ENCODE data around the gene RPL10. TPM values are rescaled to one million over a fixed set of nuclear protein-coding genes. Genes with fewer than 3 reads are reported as not detected.
A peak's percentile ranks its signal among the peaks of the same experiment; 100 is the strongest.

The RPL10 gene
- total and polyA plus RNA-seq, 2 of the 8 experiments (the other 6 are each of a cell fraction or from before 2014, with no cell fraction given): 2,633 to 4,293 TPM

DNA sequence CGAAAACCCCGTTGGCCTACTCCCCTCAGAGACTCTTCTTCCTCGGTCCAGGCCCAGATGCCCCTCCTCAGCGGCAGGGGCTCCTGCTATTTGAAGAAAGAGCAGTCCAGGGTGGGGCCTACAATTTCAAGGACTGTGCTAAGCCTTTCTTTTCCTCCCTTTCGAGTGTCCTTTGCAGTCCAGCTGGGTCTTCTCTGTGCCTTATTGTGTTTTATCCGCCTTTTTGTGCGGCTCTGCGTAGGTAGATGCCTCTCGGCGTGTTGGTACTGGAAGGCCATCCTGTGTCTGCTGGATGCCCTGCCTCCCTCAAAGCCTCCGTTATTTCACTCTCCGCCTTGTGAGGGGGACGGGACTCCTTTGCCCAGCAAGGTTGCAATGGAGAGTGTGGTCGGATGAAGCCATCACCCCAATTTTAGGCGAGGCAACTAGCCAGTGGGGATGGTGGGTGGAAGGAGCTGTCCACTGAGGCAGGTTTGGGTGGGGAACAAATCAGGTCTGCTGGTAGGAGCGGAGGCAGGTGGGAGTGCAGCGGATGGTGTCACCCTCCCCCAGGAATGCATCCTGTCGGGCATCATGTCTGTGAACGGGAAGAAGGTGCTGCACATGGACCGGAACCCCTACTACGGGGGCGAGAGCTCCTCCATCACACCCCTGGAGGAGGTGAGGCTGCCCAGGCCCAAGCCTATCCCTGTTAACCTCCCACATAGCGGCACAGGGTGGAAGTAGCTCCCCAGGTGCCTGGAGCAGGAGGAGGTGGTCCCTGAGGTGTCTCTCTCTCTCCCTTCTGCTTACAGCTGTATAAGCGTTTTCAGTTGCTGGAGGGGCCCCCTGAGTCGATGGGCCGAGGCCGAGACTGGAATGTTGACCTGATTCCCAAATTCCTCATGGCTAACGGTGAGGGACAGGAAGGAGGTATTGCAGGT, 40.1 kb downstream of the RPL10 start:
- Histone ChIP-seq H3K9me3 (ENCODE audit: insufficient read depth in 2 of 2, low read depth in 1 of 2, low read length in 1 of 2) (no peaks in the 10 kb centered on the region), H3K79me1 (ENCODE audit: low read depth, low read length) (no peaks in the 10 kb centered on the region), H4K5ac (ENCODE audit: insufficient read length, low read depth, low read length) (no peak overlapping the region), H2AFZ (ENCODE audit: low read length) (no peak overlapping the region), H3K9ac (replicated peaks in 1 of 4; ENCODE audit: extremely low read depth in 1 of 4, low read depth in 3 of 4, low read length in 3 of 4) (peak overlapping the region in 3 of 4 experiments; percentile 28 to 51 (median 29); a peak in 4 of 7 replicates), H3K56ac (replicated peaks; ENCODE audit: insufficient read length, low read depth, low read length) (no peak overlapping the region), H2BK5ac (ENCODE audit: low read depth, low read length) (no peak overlapping the region), H3K4me3 (ENCODE audit: extremely low read depth in 1 of 4, insufficient read depth in 2 of 4, low read depth in 3 of 4, low read length in 4 of 4) (peak overlapping the region; percentile 56 to 86 (median 66)), H2BK12ac (ENCODE audit: low read depth, low read length) (no peak overlapping the region), H3K14ac (ENCODE audit: insufficient read length) (no peak overlapping the region), H2AK5ac (ENCODE audit: low read depth, low read length) (no peak overlapping the region), H3K79me2 (ENCODE audit: control insufficient read depth in 1 of 2, insufficient read depth in 2 of 2, low read length in 2 of 2) (peaks cover 0 to 17% of the 10 kb centered on the region in 2 experiments; a peak in 2 of 4 replicates), H4K20me1 (replicated peaks in 1 of 2; ENCODE audit: control insufficient read depth in 1 of 2, insufficient read depth in 2 of 2, low read length in 2 of 2) (peaks cover 0 to 11% of the 10 kb centered on the region in 2 experiments), H3K23ac (ENCODE audit: insufficient read length) (no peak overlapping the region), H3K23me2 (ENCODE audit: low read depth, low read length) (peaks cover 2% of the 10 kb centered on the region; the same call in 1 of the 2 replicates), H3K4ac (replicated peaks; ENCODE audit: insufficient read length, low read depth, low read length) (no peak overlapping the region), H2BK15ac (ENCODE audit: low read length) (no peak overlapping the region), H3K4me2 (ENCODE audit: insufficient read depth in 1 of 2, low read depth in 2 of 2, low read length in 2 of 2) (peak overlapping the region; percentile 68 to 89), H3K4me1 (replicated peaks in 1 of 4; ENCODE audit: control insufficient read depth in 3 of 4, insufficient read depth in 4 of 4, low read length in 3 of 4) (peaks cover 0 to 6% (median 4%) of the 10 kb centered on the region in 4 experiments; a peak in 6 of 7 replicates), H3K27ac (ENCODE audit: low read depth, low read length) (no peak overlapping the region), H2BK120ac (replicated peaks; ENCODE audit: low read depth, low read length) (no peak overlapping the region), H3K18ac (ENCODE audit: extremely low read depth, low read length) (no peak overlapping the region), H3K27me3 (replicated peaks in 1 of 4; ENCODE audit: control insufficient read depth in 3 of 4, extremely low read depth in 1 of 4, insufficient read depth in 3 of 4, low read length in 3 of 4) (no peaks in the 10 kb centered on the region), H3K36me3 (ENCODE audit: control insufficient read depth in 2 of 4, insufficient read depth in 4 of 4, low read length in 3 of 4) (peaks cover 0 to 29% (median 14%) of the 10 kb centered on the region in 4 experiments; a peak in 6 of 8 replicates), H4K8ac (ENCODE audit: extremely low read depth, insufficient read depth, low read length) (no peak overlapping the region), H2BK20ac (ENCODE audit: low read length) (no peak overlapping the region), H4K91ac (replicated peaks; ENCODE audit: insufficient read length, low read length) (no peak overlapping the region)
- FAIRE-seq (no peak), DNase-seq (ENCODE audit: low read depth in 1 of 2, low spot score in 2 of 2) (no peak)
- CTCF ChIA-PET (ENCODE audit: partially characterized antibody): interaction anchor here (0.5 to 0.9 kb wide), 2 partner anchors 42 to 44 kb away, joined by 3 to 4 read pairs; no protein-coding TSS in a partner anchor
- POLR2A ChIA-PET (ENCODE audit: partially characterized antibody): interaction anchor here (0.8 to 1.2 kb wide), 6 partner anchors 10 to 89 kb away, joined by 3 to 5 read pairs (median 3); partner anchors contain the start of genes RPL10 and SLC10A3
- WGBS, 2 experiments (ENCODE audit: extremely low coverage in 1 of 2, insufficient coverage in 1 of 2, insufficient read length in 1 of 2, insufficient replicate concordance in 2 of 2, low coverage in 1 of 2, low lambda C conversion rate in 2 of 2, missing lambda C conversion rate in 1 of 2): 87% methylated on average over 15 of the region's 28 CpGs; no CpG with 5 or more reads in 1 of the 2 experiments
- TF ChIP-seq CREB1 (IDR thresholded peaks at IDR 0.05) (no peak), YY1 (IDR thresholded peaks at IDR 0.05; ENCODE audit: low read depth, low read length) (no peak), ZNF274 (IDR thresholded peaks at IDR 0.05; ENCODE audit: borderline replicate concordance, extremely low read depth, low read length) (no peak), KDM5A (IDR thresholded peaks at IDR 0.05; ENCODE audit: low read length) (no peak), TAF1 (IDR thresholded peaks at IDR 0.05; ENCODE audit: low read depth, low read length) (no peak), POLR2AphosphoS5 (IDR thresholded peaks at IDR 0.05; ENCODE audit: low read depth, low read length) (no peak), NANOG (IDR thresholded peaks at IDR 0.05; ENCODE audit: insufficient read depth, low read depth, low read length, poor library complexity, severe bottlenecking) (no peak), BCL11A (IDR thresholded peaks at IDR 0.05; ENCODE audit: low read depth in 2 of 2, low read length in 2 of 2) (no peak), SIN3A (conservative IDR thresholded peaks at IDR 0.05 in 1 of 2, IDR thresholded peaks at IDR 0.05 in 1 of 2; ENCODE audit: low read depth in 1 of 2, low read length in 2 of 2) (no peak), CBX8 (IDR thresholded peaks at IDR 0.05; ENCODE audit: borderline replicate concordance, low read depth, low read length) (no peak), JUND (IDR thresholded peaks at IDR 0.05; ENCODE audit: low read length) (no peak), BACH1 (IDR thresholded peaks at IDR 0.05; ENCODE audit: low read length) (no peak)
